Stimulated activated CD8-positive, alpha-beta memory T cell treated with anti-CD3 and anti-CD28 coated beads, Interleukin-2, amount 100 ng/mL, for 1 hour (primary cell): ENCODE measurements around the gene SYNJ2.

Experiments used
- DNase-seq, 2 donors: peaks; one replicate each; pipeline ENCODE4 v3.0.0-alpha.2; 2020; ENCODE audit warnings: low read depth in 2 of 2

SYNJ2 gene

GRCh38 chr6:158026054-158026900 is 44.6 kb downstream of the SYNJ2 start:
- DNase-seq: peak; percentile 49 to 63

GRCh38 chr6:158026901-158027589 is 45.4 kb downstream of the SYNJ2 start:
- no peak for DNase-seq

- DNase-seq: no peak
These were observed 46.1 kb downstream of the SYNJ2 start for GRCh38 chr6:158027590-158028285.

GRCh38 chr6:158028421-158028820 is 46.8 kb downstream of the SYNJ2 start:
- DNase-seq: no peak

- DNase-seq: no peak
These were observed 47.2 kb downstream of the SYNJ2 start for GRCh38 chr6:158028876-158029275.

- DNase-seq: no peak
These were observed 48.1 kb downstream of the SYNJ2 start for GRCh38 chr6:158029668-158030230.

- DNase-seq: no peak
These were observed 49.0 kb downstream of the SYNJ2 start for GRCh38 chr6:158030380-158031300.

- DNase-seq: peak; percentile 26 to 37
These were observed 50.0 kb downstream of the SYNJ2 start for GRCh38 chr6:158031381-158032353.

- DNase-seq: no peak
These were observed 50.7 kb downstream of the SYNJ2 start for GRCh38 chr6:158032354-158032733.

- no peak for DNase-seq
These were observed 51.6 kb downstream of the SYNJ2 start for GRCh38 chr6:158033077-158033750.

- no peak for DNase-seq
These were observed 52.4 kb downstream of the SYNJ2 start for GRCh38 chr6:158033751-158034702.

- DNase-seq: no peak
These were observed 54.6 kb downstream of the SYNJ2 start for GRCh38 chr6:158036261-158036660.

GRCh38 chr6:158037021-158037420 is 55.4 kb downstream of the SYNJ2 start:
- no peak for DNase-seq

GRCh38 chr6:158037771-158038170 is 56.1 kb downstream of the SYNJ2 start:
- DNase-seq: no peak

- DNase-seq: no peak
These were observed 56.9 kb downstream of the SYNJ2 start for GRCh38 chr6:158038291-158039177.

GRCh38 chr6:158039178-158039557 is 57.5 kb downstream of the SYNJ2 start:
- no peak for DNase-seq

GRCh38 chr6:158039571-158040050 is 57.9 kb downstream of the SYNJ2 start:
- no peak for DNase-seq
